ENCODE measurements around the gene AATF.

AATF gene

DNA sequence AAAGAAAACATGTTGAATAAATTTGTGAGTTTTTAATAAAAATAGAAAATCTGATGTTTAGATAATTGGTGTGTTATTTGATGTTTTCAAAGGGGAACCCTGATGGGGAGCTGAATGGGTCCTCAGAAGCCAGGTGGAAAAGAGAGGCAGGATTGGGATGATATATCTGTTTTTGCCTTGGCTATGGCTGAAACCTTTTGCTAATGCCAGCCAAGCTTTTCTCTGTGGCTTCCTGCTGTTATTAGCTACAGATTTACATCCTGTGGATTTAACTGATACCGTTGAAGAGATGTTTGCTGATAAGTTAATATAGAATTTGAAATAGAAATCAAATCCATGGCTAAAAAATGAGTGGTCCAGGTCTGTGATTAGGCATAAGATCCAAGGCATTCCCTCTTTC lies 4.2 kb upstream of the AATF start:
- TF ChIP-seq, protein P1, sequence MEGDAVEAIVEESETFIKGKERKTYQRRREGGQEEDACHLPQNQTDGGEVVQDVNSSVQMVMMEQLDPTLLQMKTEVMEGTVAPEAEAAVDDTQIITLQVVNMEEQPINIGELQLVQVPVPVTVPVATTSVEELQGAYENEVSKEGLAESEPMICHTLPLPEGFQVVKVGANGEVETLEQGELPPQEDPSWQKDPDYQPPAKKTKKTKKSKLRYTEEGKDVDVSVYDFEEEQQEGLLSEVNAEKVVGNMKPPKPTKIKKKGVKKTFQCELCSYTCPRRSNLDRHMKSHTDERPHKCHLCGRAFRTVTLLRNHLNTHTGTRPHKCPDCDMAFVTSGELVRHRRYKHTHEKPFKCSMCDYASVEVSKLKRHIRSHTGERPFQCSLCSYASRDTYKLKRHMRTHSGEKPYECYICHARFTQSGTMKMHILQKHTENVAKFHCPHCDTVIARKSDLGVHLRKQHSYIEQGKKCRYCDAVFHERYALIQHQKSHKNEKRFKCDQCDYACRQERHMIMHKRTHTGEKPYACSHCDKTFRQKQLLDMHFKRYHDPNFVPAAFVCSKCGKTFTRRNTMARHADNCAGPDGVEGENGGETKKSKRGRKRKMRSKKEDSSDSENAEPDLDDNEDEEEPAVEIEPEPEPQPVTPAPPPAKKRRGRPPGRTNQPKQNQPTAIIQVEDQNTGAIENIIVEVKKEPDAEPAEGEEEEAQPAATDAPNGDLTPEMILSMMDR (conservative IDR thresholded peaks at IDR 0.05): no peak
- no peak overlapping the region for H3K27ac ChIP-seq

GRCh38 chr17:36945140-36945539 lies 3.6 kb upstream of the AATF start:
- no peak overlapping the region for H3K27ac ChIP-seq
- TF ChIP-seq, protein P1 (conservative IDR thresholded peaks at IDR 0.05): no peak

DNA sequence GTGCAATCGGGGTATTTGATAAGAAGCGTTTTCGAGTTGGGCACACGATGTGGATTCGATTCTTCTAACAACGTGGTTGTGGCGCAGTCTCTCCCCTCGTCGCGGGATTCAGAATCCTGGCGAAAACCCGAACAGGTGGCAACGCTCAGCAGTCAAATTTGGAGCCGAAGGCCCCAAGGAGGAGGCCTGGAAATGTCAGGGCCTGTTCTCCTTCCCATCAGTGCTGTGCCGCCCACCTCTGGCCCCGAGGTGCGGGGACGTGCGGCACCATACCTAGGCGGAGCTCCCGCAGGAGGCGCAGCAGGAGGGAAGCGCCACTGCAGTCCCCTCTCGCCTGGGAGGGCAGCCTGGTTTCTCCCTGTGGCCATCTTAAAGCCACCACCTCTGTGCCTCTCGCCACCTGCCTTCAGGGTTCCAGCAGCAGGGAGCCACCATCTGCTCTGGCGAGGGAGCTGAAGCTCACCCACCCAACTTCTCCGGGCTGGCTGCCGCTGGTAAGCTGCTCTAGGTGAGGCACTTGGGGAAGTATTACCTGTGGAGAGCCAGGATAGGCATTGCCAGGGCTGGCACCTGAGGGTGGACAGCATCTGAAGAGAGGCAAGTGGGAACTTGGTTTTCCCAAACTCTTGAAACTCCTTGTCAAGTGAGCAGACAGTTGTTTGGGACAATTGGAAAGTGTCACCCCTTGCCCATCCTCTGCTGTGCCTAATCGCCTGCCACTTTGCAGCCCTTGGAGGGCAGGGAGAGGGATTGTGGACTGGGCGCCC lies 2.6 kb upstream of the AATF start:
- H3K27ac ChIP-seq: no peak overlapping the region
- TF ChIP-seq, protein P1 (conservative IDR thresholded peaks at IDR 0.05): no peak

GRCh38 chr17:36946726-36947091 lies 2.0 kb upstream of the AATF start:
- no peak overlapping the region for H3K27ac ChIP-seq
- TF ChIP-seq, protein P1 (conservative IDR thresholded peaks at IDR 0.05): no peak

- TF ChIP-seq, protein P1 (conservative IDR thresholded peaks at IDR 0.05): peak; percentile 65
- peak overlapping the region; percentile 92 for H3K27ac ChIP-seq
Measured at GRCh38 chr17:36947922-36948716, 635 bp upstream of the AATF start.

DNA sequence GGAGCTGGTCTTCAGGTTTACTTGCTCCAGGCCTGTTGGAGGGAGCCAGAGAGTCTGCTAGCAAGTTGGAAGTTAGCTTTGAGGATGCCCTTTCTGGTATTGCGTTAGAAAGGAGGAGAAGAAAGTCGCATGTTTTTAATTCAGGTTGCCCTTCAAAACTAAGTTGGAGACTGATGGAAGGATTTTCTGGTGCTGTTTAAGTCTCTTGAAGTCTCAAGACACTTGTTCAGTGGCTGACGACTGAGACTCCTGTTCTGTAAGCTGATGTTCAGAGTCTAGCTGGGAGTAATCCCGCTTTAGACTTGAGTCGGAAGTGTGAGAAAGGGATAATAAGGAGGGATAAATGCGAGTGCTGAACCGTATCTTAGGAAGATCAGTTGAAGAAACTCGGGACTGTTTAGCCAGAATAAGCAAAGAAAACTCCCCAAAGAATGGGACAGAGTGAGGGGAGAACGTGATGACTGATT lies 740 bp downstream of the AATF start:
- peak overlapping the region; percentile 92 for H3K27ac ChIP-seq

GRCh38 chr17:36950027-36950426 lies 1.3 kb downstream of the AATF start:
- TF ChIP-seq, protein P1 (conservative IDR thresholded peaks at IDR 0.05): no peak
- H3K27ac ChIP-seq: peak overlapping the region; percentile 92

More for the DNA sequence above, 740 bp downstream of the AATF start:
- TF ChIP-seq, protein P1 (conservative IDR thresholded peaks at IDR 0.05): no peak
